Central memory CD8-positive, alpha-beta T cell (primary cell): Measurements from ENCODE around the gene EPS8L3.
A peak's percentile ranks its signal among the peaks of the same experiment; 100 is the strongest.

Experiments
- ATAC-seq: fragments of 150-1000 bp; cut with Tn5 transposase; replicated peaks from 2 replicates; pipeline ENCODE4 v1.10.0; 2022; ENCODE audit warnings: mild to moderate bottlenecking, moderate FRiP score, moderate number of reproducible peaks; ENCODE audit not compliant: poor library complexity, severe bottlenecking; ENCODE audit errors: extremely low read depth
- DNase-seq, 2 donors: peaks; one replicate each; pipeline ENCODE4 v3.0.0; 2021; ENCODE audit warnings: low spot score in 2 of 2
- H3K27ac Mint-ChIP-seq: one replicate; pipeline ENCODE4 v1.8.0; 2022; ENCODE audit warnings: low read depth, mild to moderate bottlenecking, moderate library complexity, mixed read lengths
- H3K27me3 Mint-ChIP-seq: one replicate; pipeline ENCODE4 v1.8.0; 2022; ENCODE audit warnings: mixed read lengths
- H3K36me3 Mint-ChIP-seq: one replicate; pipeline ENCODE4 v1.8.0; 2022; ENCODE audit warnings: mild to moderate bottlenecking, moderate library complexity, mixed read lengths; ENCODE audit not compliant: insufficient read depth
- H3K4me1 Mint-ChIP-seq: one replicate; pipeline ENCODE4 v1.8.0; 2022; ENCODE audit warnings: mixed read lengths
- H3K4me3 Mint-ChIP-seq: one replicate; pipeline ENCODE4 v1.8.0; 2022; ENCODE audit warnings: mild to moderate bottlenecking, moderate library complexity, mixed read lengths
- H3K9me3 Mint-ChIP-seq: one replicate; pipeline ENCODE4 v1.8.0; 2022; ENCODE audit warnings: mixed read lengths

Gene EPS8L3, protein sequence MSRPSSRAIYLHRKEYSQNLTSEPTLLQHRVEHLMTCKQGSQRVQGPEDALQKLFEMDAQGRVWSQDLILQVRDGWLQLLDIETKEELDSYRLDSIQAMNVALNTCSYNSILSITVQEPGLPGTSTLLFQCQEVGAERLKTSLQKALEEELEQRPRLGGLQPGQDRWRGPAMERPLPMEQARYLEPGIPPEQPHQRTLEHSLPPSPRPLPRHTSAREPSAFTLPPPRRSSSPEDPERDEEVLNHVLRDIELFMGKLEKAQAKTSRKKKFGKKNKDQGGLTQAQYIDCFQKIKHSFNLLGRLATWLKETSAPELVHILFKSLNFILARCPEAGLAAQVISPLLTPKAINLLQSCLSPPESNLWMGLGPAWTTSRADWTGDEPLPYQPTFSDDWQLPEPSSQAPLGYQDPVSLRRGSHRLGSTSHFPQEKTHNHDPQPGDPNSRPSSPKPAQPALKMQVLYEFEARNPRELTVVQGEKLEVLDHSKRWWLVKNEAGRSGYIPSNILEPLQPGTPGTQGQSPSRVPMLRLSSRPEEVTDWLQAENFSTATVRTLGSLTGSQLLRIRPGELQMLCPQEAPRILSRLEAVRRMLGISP

DNA sequence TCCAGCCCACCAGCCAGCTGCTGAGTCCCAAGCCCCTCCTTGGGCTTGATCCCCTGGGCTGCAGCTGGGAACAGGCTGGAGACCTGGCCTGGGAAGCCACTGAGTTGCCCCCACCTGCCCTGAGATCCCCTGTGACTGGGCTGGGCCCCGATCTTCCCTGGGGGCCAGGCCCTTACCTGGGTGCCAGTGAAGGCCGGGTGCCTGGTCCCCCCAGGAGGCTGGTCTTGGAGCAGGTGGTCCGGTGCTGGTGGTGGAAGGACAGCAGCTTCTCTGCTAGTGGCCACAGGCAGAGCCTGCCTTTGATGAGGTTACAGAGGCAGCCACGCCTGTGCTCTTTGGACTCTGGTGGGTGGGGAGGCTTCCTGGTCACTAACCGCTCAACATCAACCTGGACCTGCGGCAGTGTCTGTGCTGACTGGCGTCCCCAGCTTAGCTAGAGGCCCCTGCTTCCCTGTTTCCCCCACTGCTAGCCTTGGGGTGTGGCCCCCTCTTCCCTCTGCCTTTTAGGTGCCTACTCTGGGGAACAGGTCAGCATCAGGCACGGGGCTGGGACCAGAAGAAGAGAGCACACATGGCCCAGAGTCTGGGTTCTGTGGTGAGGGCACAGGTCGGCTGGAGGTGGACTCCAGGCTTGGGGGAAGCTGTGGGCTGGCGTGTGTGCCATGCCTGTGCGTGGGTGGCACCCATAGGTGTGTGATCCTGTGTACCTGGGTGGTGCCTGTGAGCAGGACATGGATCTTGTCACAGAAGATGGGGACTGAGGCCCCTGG, at the start of gene EPS8L3:
TSS of gene EPS8L3 (minus strand) at position 278 of the 770 bp plus-strand sequence. CDS start 2,174 bp downstream, outside the sequence.
- no peaks in the 10 kb centered on the region for H3K36me3 Mint-ChIP-seq
- no peaks in the 10 kb centered on the region for H3K9me3 Mint-ChIP-seq
- H3K4me1 Mint-ChIP-seq, result no peaks in the 10 kb centered on the region
- peaks cover 6% of the 10 kb centered on the region for H3K27me3 Mint-ChIP-seq
- DNase-seq (no peak), ATAC-seq (no peak)
- no peak within 1 kb of the TSS for H3K4me3 Mint-ChIP-seq
- no peak within 1 kb of the TSS for H3K27ac Mint-ChIP-seq

DNA sequence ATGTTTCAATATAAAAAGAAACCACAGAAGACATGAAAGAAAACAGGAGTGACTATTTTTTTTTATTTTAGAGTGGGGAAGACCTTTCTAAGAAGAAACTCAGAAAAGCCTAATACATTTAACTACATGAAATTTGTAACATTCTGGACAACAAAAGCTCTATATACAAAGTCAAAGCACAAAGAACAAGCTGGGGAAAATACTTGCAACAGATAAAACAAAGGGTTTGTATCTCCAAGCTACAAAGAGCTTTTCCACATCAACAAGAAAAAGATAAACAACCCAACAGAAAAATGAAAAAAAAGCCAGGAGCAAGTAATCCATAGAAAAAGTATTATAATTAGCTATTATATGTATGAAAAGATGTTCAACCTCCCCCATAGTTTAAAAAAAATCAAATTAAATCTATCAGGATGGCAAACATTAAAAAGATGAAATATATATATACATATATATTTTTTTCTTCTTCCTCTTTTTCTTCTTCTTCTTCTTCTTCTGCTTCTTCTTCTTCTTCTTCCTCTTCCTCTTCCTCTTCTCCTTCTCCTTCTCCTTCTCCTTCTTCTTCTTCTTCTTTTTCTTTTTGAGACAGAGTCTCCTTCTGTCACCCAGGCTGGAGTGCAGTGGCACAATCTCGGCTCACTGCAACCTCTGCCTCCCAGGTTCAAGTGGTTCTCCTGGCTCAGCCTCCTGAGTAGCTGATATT, 49.1 kb upstream of the EPS8L3 start:
- peaks cover 5% of the 10 kb centered on the region for H3K9me3 Mint-ChIP-seq

DNA sequence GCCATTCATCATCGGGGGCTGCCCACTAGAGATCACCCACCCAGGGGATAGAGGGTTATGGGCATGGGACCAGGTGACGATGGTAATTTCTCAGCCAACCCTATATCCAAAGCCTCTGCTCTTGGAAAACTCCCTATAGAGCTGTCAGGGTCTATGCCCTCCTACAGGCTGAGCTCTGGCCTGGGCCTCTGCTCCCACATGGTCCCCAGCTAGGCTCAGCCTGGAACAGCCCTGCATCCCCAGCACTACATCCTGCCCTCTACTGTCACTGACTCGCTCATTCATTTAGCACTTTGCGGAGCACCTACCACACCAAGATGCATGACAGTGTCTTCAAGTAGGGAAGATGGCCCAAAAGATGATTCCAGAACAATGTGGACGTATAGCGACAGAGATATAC, 45.0 kb upstream of the EPS8L3 start:
- H3K27ac Mint-ChIP-seq, result no peak overlapping the region

More for the DNA sequence above, 49.1 kb upstream of the EPS8L3 start:
- Mint-ChIP-seq H3K27ac (peak overlapping the region; percentile 49), H3K36me3 (peaks cover 3% of the 10 kb centered on the region), H3K4me1 (no peaks in the 10 kb centered on the region), H3K4me3 (no peak overlapping the region), H3K27me3 (no peaks in the 10 kb centered on the region)
- ATAC-seq (no peak), DNase-seq (no peak)

DNA sequence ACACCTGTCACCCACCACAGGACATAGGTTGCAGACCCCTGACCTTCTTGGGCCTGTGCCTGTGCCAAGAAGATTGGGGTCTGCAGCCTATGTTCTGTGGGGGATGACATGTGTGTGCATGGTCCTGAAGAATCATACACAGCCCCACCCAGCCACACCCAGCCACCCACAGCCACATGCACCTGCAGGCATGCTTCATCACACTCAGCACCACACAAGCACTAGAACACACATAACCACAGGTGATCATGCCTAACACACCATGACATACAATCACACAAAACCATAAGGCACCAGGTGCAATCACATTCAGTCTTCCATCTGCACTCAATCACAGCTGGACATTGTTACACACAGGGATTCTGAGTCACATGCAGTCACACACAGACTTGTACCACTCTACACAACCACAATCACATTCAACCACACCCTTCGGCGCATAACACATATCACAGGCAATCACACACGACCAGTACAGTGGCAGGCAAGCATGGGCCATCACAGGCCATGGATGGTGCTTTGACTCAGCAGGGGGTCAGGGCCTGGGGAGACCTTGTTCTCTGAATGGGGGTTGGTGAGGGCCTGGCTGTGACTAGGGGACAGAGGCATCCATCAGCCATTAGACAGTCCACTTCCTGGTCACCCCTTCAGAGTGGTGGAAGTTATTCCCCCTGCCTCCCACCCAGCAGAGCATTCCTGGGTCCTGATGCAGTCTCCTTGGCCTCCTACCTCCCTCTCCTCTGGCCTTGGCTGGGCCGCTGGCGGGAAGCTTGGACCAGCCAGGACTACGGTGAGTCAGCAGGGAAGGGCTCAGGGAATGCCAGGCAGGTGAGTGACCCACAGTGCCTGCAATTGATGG, 44.3 kb upstream of the EPS8L3 start:
- peaks cover 1% of the 10 kb centered on the region for H3K36me3 Mint-ChIP-seq
- no peaks in the 10 kb centered on the region for H3K27me3 Mint-ChIP-seq
- DNase-seq, result no peak
- no peak overlapping the region for H3K27ac Mint-ChIP-seq
- no peak for ATAC-seq
- H3K9me3 Mint-ChIP-seq, result no peaks in the 10 kb centered on the region
- H3K4me1 Mint-ChIP-seq, result peaks cover 26% of the 10 kb centered on the region
- no peak overlapping the region for H3K4me3 Mint-ChIP-seq

More for the DNA sequence above, 45.0 kb upstream of the EPS8L3 start:
- H3K27me3 Mint-ChIP-seq, result no peaks in the 10 kb centered on the region
- H3K4me3 Mint-ChIP-seq, result no peak overlapping the region
- no peak for DNase-seq
- H3K36me3 Mint-ChIP-seq, result no peaks in the 10 kb centered on the region
- H3K9me3 Mint-ChIP-seq, result no peaks in the 10 kb centered on the region
- peaks cover 20% of the 10 kb centered on the region for H3K4me1 Mint-ChIP-seq
- ATAC-seq, result no peak

DNA sequence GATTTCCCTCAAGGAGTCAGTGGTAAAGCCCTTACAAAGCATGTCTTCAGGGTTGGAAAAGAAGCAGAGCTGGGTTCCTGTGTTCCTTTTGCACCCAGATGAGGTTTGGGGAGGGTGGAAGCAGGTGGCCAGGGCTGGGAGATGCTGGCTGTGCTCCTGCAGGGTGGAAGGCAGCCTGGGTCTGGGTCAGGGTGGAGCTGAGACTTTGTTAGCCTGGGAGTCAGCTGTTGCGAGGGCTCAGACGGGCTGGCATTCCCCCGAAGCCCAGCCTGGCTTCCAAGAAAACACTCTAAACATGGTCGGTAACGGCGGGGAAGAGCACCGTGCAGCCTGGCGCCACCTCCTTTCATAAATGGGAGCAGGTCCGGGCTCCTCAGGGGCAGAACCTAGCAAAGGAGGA, 43.7 kb upstream of the EPS8L3 start:
- H3K36me3 Mint-ChIP-seq, result peaks cover 1% of the 10 kb centered on the region
- DNase-seq (no peak), ATAC-seq (no peak)
- peak overlapping the region; percentile 19 for H3K27ac Mint-ChIP-seq
- H3K27me3 Mint-ChIP-seq, result no peaks in the 10 kb centered on the region
- no peak overlapping the region for H3K4me3 Mint-ChIP-seq
- peaks cover 33% of the 10 kb centered on the region for H3K4me1 Mint-ChIP-seq
- no peaks in the 10 kb centered on the region for H3K9me3 Mint-ChIP-seq

DNA sequence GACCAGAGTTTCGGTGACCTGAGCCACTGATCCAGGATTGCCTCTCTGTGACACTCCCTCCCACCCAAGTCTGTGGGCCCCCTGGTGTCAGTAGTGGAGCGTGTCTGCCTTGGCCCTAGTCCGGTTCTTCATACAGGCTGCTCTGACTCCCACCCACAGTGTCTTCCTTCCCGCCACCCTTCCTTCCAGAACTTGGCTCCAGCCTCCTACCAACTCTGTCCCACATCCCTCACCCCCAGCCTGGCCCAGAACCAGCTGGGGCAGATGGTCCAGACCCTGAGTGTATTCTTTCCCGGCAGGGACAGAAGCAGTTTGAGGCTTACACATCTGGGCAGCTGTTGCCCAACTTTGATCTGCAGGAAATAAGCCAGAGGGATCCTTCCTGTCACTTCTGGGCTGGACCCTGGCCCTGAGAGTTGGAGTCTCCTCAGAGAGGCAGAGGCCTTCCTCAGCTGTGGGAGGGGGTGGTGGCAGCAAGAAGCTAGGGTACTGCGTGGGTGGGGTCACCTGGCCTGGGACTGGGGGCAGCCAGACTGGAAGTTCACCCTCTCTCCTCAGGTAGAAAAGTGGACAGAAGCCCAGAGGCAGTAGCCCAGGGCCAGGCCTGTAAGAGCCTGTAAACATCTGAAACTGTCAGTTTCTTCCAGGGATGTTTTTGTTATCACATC, 43.1 kb upstream of the EPS8L3 start:
- DNase-seq (no peak), ATAC-seq (no peak)
- Mint-ChIP-seq H3K4me3 (no peak overlapping the region), H3K4me1 (peaks cover 38% of the 10 kb centered on the region), H3K36me3 (peaks cover 4% of the 10 kb centered on the region), H3K9me3 (no peaks in the 10 kb centered on the region), H3K27ac (peak overlapping the region; percentile 19), H3K27me3 (no peaks in the 10 kb centered on the region)

DNA sequence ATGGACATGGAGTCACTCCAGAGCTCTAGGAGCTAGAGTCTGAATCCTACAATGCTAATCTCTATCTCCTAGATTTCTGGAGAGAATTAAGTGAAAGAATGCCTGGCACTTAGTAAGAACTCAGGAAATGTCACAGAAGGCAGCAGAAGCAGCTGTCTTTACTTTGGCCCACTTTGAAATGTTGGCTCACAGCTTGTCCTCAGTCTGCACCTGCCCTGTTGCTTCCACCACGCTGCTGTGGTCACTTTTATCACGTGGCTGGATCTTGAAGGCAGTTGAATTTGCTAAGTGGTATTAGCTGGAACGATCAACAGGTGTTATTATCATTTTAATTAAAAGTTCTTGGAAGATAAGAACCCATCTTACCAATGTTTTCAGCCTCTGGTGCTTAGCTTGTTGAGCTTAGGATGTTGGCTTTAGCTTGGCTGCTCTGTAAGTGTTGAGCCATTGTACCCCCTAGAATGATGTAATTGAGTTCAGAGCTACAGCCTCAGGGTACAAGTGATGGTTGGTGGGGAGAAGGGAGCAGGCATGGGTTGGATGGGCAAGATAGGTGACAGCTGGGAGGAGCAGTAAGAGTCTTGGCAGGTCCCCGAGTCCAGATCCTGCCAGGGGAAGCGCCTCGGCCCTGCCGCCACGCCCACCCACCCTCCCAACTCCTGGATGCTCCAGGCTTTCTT, 41.9 kb upstream of the EPS8L3 start:
- Mint-ChIP-seq H3K27me3 (no peaks in the 10 kb centered on the region), H3K4me3 (no peak overlapping the region), H3K4me1 (peaks cover 47% of the 10 kb centered on the region), H3K36me3 (peaks cover 4% of the 10 kb centered on the region), H3K27ac (no peak overlapping the region), H3K9me3 (no peaks in the 10 kb centered on the region)
- DNase-seq, result no peak
- no peak for ATAC-seq

DNA sequence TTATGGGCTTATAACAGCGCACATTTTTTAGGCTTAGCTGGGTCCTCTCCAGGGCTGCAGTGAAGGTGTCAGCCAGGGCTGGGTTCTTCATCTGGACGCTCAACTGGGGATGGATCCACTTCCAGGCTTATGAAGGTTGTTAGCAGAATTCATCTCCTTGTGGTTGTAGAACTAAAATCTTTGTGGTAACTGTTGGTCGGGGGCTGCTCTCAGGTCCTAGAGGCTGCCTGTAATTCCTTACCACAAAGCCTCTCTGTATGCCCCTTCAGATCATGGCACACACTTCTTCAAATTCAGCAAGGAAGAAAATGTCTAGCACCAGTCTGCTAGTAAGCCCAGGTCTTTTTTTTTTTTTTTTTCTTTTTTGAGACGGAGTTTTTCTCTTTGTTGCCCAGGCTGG, 40.9 kb upstream of the EPS8L3 start:
- H3K4me1 Mint-ChIP-seq, result peaks cover 52% of the 10 kb centered on the region
- no peaks in the 10 kb centered on the region for H3K27me3 Mint-ChIP-seq
- ATAC-seq (no peak), DNase-seq (no peak)
- no peak overlapping the region for H3K4me3 Mint-ChIP-seq
- H3K9me3 Mint-ChIP-seq, result no peaks in the 10 kb centered on the region
- no peak overlapping the region for H3K27ac Mint-ChIP-seq
- peaks cover 4% of the 10 kb centered on the region for H3K36me3 Mint-ChIP-seq

DNA sequence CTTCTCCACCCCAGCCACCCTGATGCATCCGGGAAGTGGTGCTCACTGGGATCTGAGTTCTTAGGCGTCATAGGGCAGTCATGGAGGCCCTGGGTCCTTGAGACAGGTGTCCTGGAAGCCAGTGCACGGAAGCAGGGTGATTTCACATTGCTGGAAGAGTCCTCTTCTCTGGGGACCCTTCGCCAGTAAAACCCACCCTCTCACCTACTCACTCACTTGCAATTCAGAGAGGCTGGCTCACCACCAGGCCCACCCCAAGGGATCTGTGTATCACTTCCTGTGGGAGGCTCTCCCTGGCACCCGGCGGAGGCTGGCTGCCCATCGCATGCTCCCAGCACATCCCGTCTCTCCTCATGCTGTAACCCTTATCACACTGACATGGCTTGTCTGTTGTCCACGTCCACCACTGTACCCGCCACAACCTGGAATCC, 40.2 kb upstream of the EPS8L3 start:
- Mint-ChIP-seq H3K27me3 (no peaks in the 10 kb centered on the region), H3K4me3 (peak overlapping the region; percentile 29), H3K27ac (peak overlapping the region; percentile 80), H3K36me3 (peaks cover 4% of the 10 kb centered on the region), H3K4me1 (peaks cover 58% of the 10 kb centered on the region), H3K9me3 (no peaks in the 10 kb centered on the region)
- no peak for DNase-seq
- ATAC-seq, result no peak

DNA sequence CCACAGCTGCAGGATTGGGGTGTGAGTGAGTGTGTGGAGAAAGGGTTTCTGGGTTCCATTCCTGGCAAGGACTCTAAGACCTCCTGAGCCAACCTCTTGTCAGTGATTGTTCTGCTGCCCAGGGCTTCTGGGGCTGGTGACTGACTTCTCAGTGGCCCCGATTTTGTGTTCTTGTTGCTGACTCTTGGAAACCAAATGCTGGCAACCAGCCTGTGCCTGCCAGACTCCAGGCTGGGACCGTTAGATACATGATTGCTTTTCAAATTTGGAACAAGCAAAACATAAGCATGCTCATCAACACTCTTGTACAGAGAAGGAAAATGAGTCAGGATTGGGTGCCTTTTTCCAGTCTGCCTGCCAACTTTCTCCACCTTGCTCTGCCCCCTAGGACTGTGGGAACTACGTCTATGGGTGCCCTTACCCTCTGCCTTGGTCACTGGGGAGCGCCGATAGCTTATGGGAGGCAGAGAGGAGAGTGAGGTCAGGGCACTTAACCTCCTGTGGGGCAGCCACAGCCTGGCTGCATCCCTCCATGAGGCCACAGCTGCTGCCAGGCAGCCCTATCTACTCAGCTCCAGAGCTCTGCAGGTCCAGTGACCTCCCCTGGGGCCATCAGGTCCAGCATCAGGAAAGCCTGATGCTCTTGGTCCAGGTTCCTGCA, 39.3 kb upstream of the EPS8L3 start:
- ATAC-seq, result no peak
- peak overlapping the region; percentile 82 for H3K27ac Mint-ChIP-seq
- peak overlapping the region; percentile 66 for H3K4me3 Mint-ChIP-seq
- DNase-seq, result no peak
- H3K36me3 Mint-ChIP-seq, result peaks cover 4% of the 10 kb centered on the region
- H3K4me1 Mint-ChIP-seq, result peaks cover 58% of the 10 kb centered on the region
- no peaks in the 10 kb centered on the region for H3K9me3 Mint-ChIP-seq
- H3K27me3 Mint-ChIP-seq, result no peaks in the 10 kb centered on the region
